ENCODE data around the gene EPX.

EPX gene

GRCh38 chr17:58189436-58190146 is 2.9 kb upstream of the EPX start:
- no peak overlapping the region for H3K4me3 ChIP-seq (ENCODE audit: low read depth, low read length)
- TF ChIP-seq CTCF (IDR thresholded peaks at IDR 0.05; ENCODE audit: low read depth, low read length): no peak
- TF ChIP-seq MYC (IDR thresholded peaks at IDR 0.05; ENCODE audit: low read depth, low read length): no peak
- no peak for TF ChIP-seq POLR2A (IDR thresholded peaks at IDR 0.05; ENCODE audit: extremely low read depth, insufficient read length)
- no peak for TF ChIP-seq MAX (IDR thresholded peaks at IDR 0.05; ENCODE audit: low read depth, low read length)
- DNase-seq (ENCODE audit: low read depth): peak; percentile 64

GRCh38 chr17:58191241-58191896 is 1.2 kb upstream of the EPX start:
- DNase-seq (ENCODE audit: low read depth): peak; percentile 28
- TF ChIP-seq CTCF (IDR thresholded peaks at IDR 0.05; ENCODE audit: low read depth, low read length) (no peak), MAX (IDR thresholded peaks at IDR 0.05; ENCODE audit: low read depth, low read length) (no peak), POLR2A (IDR thresholded peaks at IDR 0.05; ENCODE audit: extremely low read depth, insufficient read length) (no peak), MYC (IDR thresholded peaks at IDR 0.05; ENCODE audit: low read depth, low read length) (no peak)
- H3K4me3 ChIP-seq (ENCODE audit: low read depth, low read length): no peak overlapping the region

GRCh38 chr17:58193641-58194255 is 1.2 kb downstream of the EPX start:
- no peak overlapping the region for H3K4me3 ChIP-seq (ENCODE audit: low read depth, low read length)
- TF ChIP-seq CTCF (IDR thresholded peaks at IDR 0.05; ENCODE audit: low read depth, low read length) (peak; percentile 23), POLR2A (IDR thresholded peaks at IDR 0.05; ENCODE audit: extremely low read depth, insufficient read length) (no peak), MYC (IDR thresholded peaks at IDR 0.05; ENCODE audit: low read depth, low read length) (no peak), MAX (IDR thresholded peaks at IDR 0.05; ENCODE audit: low read depth, low read length) (no peak)
- DNase-seq (ENCODE audit: low read depth): no peak

GRCh38 chr17:58195518-58196123 is 3.1 kb downstream of the EPX start:
- DNase-seq (ENCODE audit: low read depth): no peak
- TF ChIP-seq POLR2A (IDR thresholded peaks at IDR 0.05; ENCODE audit: extremely low read depth, insufficient read length) (no peak), MAX (IDR thresholded peaks at IDR 0.05; ENCODE audit: low read depth, low read length) (no peak), CTCF (IDR thresholded peaks at IDR 0.05; ENCODE audit: low read depth, low read length) (no peak)
- H3K4me3 ChIP-seq (ENCODE audit: low read depth, low read length): no peak overlapping the region

GRCh38 chr17:58196610-58197009 is 4.1 kb downstream of the EPX start:
- no peak for DNase-seq (ENCODE audit: low read depth)
- TF ChIP-seq POLR2A (IDR thresholded peaks at IDR 0.05; ENCODE audit: extremely low read depth, insufficient read length) (no peak), MAX (IDR thresholded peaks at IDR 0.05; ENCODE audit: low read depth, low read length) (no peak), MYC (IDR thresholded peaks at IDR 0.05; ENCODE audit: low read depth, low read length) (no peak), CTCF (IDR thresholded peaks at IDR 0.05; ENCODE audit: low read depth, low read length) (no peak)

More at GRCh38 chr17:58196610-58197009, 4.1 kb downstream of the EPX start:
- no peak overlapping the region for H3K4me3 ChIP-seq (ENCODE audit: low read depth, low read length)
